Trophoblast cell (in vitro differentiated cells and primary cell): Measurements from ENCODE around the gene RAB13.
"Not testable (repeated sequence)": the region's sequence is repeated elsewhere in the genome, so short reads cannot be mapped to it uniquely, and the experiment has no call there.

Experiments used
- DNase-seq, 2 donors: peaks; one replicate each; pipeline ENCODE4 v3.0.0-alpha.2; 2016
- H2AFZ ChIP-seq: 2 replicates; pipeline ENCODE4 v1.6.1; 2013; ENCODE audit warnings: low read length, moderate library complexity, mild to moderate bottlenecking; ENCODE audit not compliant: insufficient read depth, poor library complexity
- H2AK5ac ChIP-seq: 2 replicates; pipeline ENCODE4 v1.6.1; 2013; ENCODE audit warnings: mild to moderate bottlenecking, low read length
- H2BK120ac ChIP-seq: 2 replicates; pipeline ENCODE4 v1.6.1; 2013; ENCODE audit warnings: low read length, mild to moderate bottlenecking, moderate library complexity; ENCODE audit not compliant: insufficient read depth, poor library complexity
- H2BK12ac ChIP-seq: 2 replicates; pipeline ENCODE4 v1.6.1; 2013; ENCODE audit warnings: mild to moderate bottlenecking, low read length, moderate library complexity
- H2BK5ac ChIP-seq: 2 replicates; pipeline ENCODE4 v1.6.1; 2013; ENCODE audit warnings: low read length, low read depth, moderate library complexity, mild to moderate bottlenecking; ENCODE audit not compliant: poor library complexity
- H3K14ac ChIP-seq: 2 replicates; pipeline ENCODE4 v1.6.1; 2013; ENCODE audit warnings: mild to moderate bottlenecking, low read length
- H3K18ac ChIP-seq: 2 replicates; pipeline ENCODE4 v1.6.1; 2013; ENCODE audit warnings: mild to moderate bottlenecking, low read length
- H3K23ac ChIP-seq: 2 replicates; pipeline ENCODE4 v1.6.1; 2013; ENCODE audit warnings: low read length
- H3K27ac ChIP-seq: 2 replicates; pipeline ENCODE4 v1.5.1; 2013; ENCODE audit warnings: low read depth, mild to moderate bottlenecking, inconsistent platforms, low read length, moderate library complexity
- H3K27me3 ChIP-seq: 2 replicates; pipeline ENCODE4 v1.6.1; 2013; ENCODE audit warnings: inconsistent platforms, mild to moderate bottlenecking, low read length, moderate library complexity; ENCODE audit not compliant: insufficient read depth
- H3K36me3 ChIP-seq, 2 experiments: 1 replicate in 1 of 2; 2 replicates in 1 of 2; pipeline ENCODE4 v1.6.1; 2013; ENCODE audit warnings: low read length in 2 of 2, mild to moderate bottlenecking in 2 of 2, moderate library complexity in 1 of 2; ENCODE audit not compliant: insufficient read depth in 2 of 2, control insufficient read depth in 1 of 2
- H3K4ac ChIP-seq: 2 replicates; pipeline ENCODE4 v1.6.1; 2013; ENCODE audit warnings: low read depth, mild to moderate bottlenecking, low read length, moderate library complexity
- H3K4me1 ChIP-seq, 2 experiments: 1 replicate in 1 of 2; 2 replicates in 1 of 2; pipeline ENCODE4 v1.6.1; 2013; ENCODE audit warnings: low read length in 2 of 2, mild to moderate bottlenecking in 2 of 2, moderate library complexity in 1 of 2; ENCODE audit not compliant: insufficient read depth in 2 of 2, control insufficient read depth in 1 of 2
- H3K4me2 ChIP-seq: 2 replicates; pipeline ENCODE4 v1.6.1; 2013; ENCODE audit warnings: inconsistent platforms, mild to moderate bottlenecking, low read length, moderate library complexity
- H3K4me3 ChIP-seq: 2 replicates; pipeline ENCODE4 v1.5.1; 2013; ENCODE audit warnings: mild to moderate bottlenecking, low read depth, low read length, inconsistent platforms
- H3K79me1 ChIP-seq: one replicate; pipeline ENCODE4 v1.6.1; 2013; ENCODE audit warnings: low read length
- H3K79me2 ChIP-seq: 2 replicates; pipeline ENCODE4 v1.6.1; 2013; ENCODE audit warnings: low read length, mild to moderate bottlenecking; ENCODE audit not compliant: control insufficient read depth, insufficient read depth, poor library complexity
- H3K9ac ChIP-seq: 2 replicates; pipeline ENCODE4 v1.6.1; 2013; ENCODE audit warnings: mild to moderate bottlenecking, low read length
- H3K9me3 ChIP-seq: 2 replicates; pipeline ENCODE4 v1.6.1; 2013; ENCODE audit warnings: low read depth, mild to moderate bottlenecking, control low read depth, inconsistent platforms, low read length; ENCODE audit not compliant: insufficient read depth
- H4K12ac ChIP-seq: 2 replicates; pipeline ENCODE4 v1.6.1; 2013; ENCODE audit warnings: low read depth, mild to moderate bottlenecking, low read length, moderate library complexity
- H4K8ac ChIP-seq: 2 replicates; pipeline ENCODE4 v1.6.1; 2013; ENCODE audit warnings: low read depth, mild to moderate bottlenecking, low read length, moderate library complexity
- H4K91ac ChIP-seq: one replicate; pipeline ENCODE4 v1.6.1; 2013; ENCODE audit warnings: low read depth, mild to moderate bottlenecking, low read length, moderate library complexity
- WGBS: extraction: QIAGEN DNeasy Blood & Tissue Kit; methylation state at CpG from one replicate; pipeline ENCODE4 v1.1.7; 2013; ENCODE audit warnings: missing lambda C conversion rate; ENCODE audit not compliant: insufficient read length, insufficient coverage; ENCODE audit errors: extremely low coverage; 5-methylcytosine and 5-hydroxymethylcytosine counted together

The RAB13 gene

GRCh38 chr1:154000420-154000819 lies 14.3 kb upstream of the RAB13 start:
- H3K79me1 ChIP-seq = no peaks in the 10 kb centered on the region
- no peak overlapping the region for H3K27ac ChIP-seq
- H3K4me1 ChIP-seq = peaks cover 0 to 2% of the 10 kb centered on the region in 2 experiments
- H4K12ac ChIP-seq = no peak overlapping the region
- H4K8ac ChIP-seq = no peak overlapping the region
- no CpG with 5 or more reads among the region's 4 CpGs for WGBS
- H2AFZ ChIP-seq = no peak overlapping the region
- H3K9me3 ChIP-seq = no peaks in the 10 kb centered on the region
- H4K91ac ChIP-seq = no peak overlapping the region
- H2BK5ac ChIP-seq = no peak overlapping the region
- H3K36me3 ChIP-seq = peaks cover 0 to 2% of the 10 kb centered on the region in 2 experiments
- H3K14ac ChIP-seq = no peak overlapping the region
- H2AK5ac ChIP-seq = no peak overlapping the region
- H3K9ac ChIP-seq = no peak overlapping the region
- no peak overlapping the region for H3K4me2 ChIP-seq
- H3K18ac ChIP-seq = no peak overlapping the region
- no peaks in the 10 kb centered on the region for H3K79me2 ChIP-seq
- no peak for DNase-seq
- no peak overlapping the region for H2BK12ac ChIP-seq
- no peak overlapping the region for H3K23ac ChIP-seq
- H3K4ac ChIP-seq = no peak overlapping the region
- no peaks in the 10 kb centered on the region for H3K27me3 ChIP-seq
- no peak overlapping the region for H2BK120ac ChIP-seq
- H3K4me3 ChIP-seq = no peak overlapping the region

- H3K18ac ChIP-seq, H2AK5ac ChIP-seq, H2BK5ac ChIP-seq, H3K9me3 ChIP-seq, H3K4me3 ChIP-seq, H3K14ac ChIP-seq, H3K4me1 ChIP-seq, H2AFZ ChIP-seq, H3K27ac ChIP-seq, H3K79me1 ChIP-seq, H3K79me2 ChIP-seq, H3K4ac ChIP-seq, H3K23ac ChIP-seq, H4K91ac ChIP-seq, DNase-seq, H3K27me3 ChIP-seq, H4K8ac ChIP-seq, H3K9ac ChIP-seq, H2BK12ac ChIP-seq, H2BK120ac ChIP-seq, H4K12ac ChIP-seq, H3K4me2 ChIP-seq: not testable (repeated sequence)
- WGBS = no CpG with 5 or more reads among the region's 10 CpGs
- H3K36me3 ChIP-seq = peaks cover 15 to 18% of the 10 kb centered on the region in 2 experiments
Measured at GRCh38 chr1:153996882-153997281, 10.7 kb upstream of the RAB13 start.

GRCh38 chr1:153995640-153996039 lies 9.5 kb upstream of the RAB13 start:
- Histone ChIP-seq H3K27ac (no peak overlapping the region), H3K18ac (no peak overlapping the region), H4K91ac (no peak overlapping the region), H3K4me1 (no peaks in the 10 kb centered on the region), H3K79me2 (peaks cover 4% of the 10 kb centered on the region), H3K79me1 (peaks cover 2% of the 10 kb centered on the region), H3K9ac (no peak overlapping the region), H3K27me3 (no peaks in the 10 kb centered on the region), H2AFZ (no peak overlapping the region), H2BK120ac (no peak overlapping the region), H3K4ac (no peak overlapping the region), H2BK5ac (no peak overlapping the region), H4K12ac (no peak overlapping the region), H4K8ac (no peak overlapping the region), H3K4me2 (no peak overlapping the region), H3K4me3 (no peak overlapping the region), H3K9me3 (no peaks in the 10 kb centered on the region), H2AK5ac (no peak overlapping the region), H3K23ac (no peak overlapping the region), H2BK12ac (no peak overlapping the region), H3K36me3 (peaks cover 15 to 19% of the 10 kb centered on the region in 2 experiments), H3K14ac (no peak overlapping the region)
- DNase-seq = no peak
- WGBS = no CpG with 5 or more reads among the region's 11 CpGs

GRCh38 chr1:153995202-153995601 lies 9.1 kb upstream of the RAB13 start:
- Histone ChIP-seq H3K14ac (no peak overlapping the region), H3K9ac (no peak overlapping the region), H3K9me3 (no peaks in the 10 kb centered on the region), H4K8ac (no peak overlapping the region), H2BK5ac (no peak overlapping the region), H4K91ac (no peak overlapping the region), H3K18ac (no peak overlapping the region), H2BK120ac (no peak overlapping the region), H3K23ac (no peak overlapping the region), H3K4me1 (no peaks in the 10 kb centered on the region), H3K4me3 (no peak overlapping the region), H2AK5ac (no peak overlapping the region), H3K79me2 (peaks cover 5% of the 10 kb centered on the region), H2AFZ (no peak overlapping the region), H3K4ac (no peak overlapping the region), H4K12ac (no peak overlapping the region), H3K27me3 (no peaks in the 10 kb centered on the region), H3K36me3 (peaks cover 15 to 19% of the 10 kb centered on the region in 2 experiments), H3K4me2 (no peak overlapping the region), H3K79me1 (peaks cover 3% of the 10 kb centered on the region), H3K27ac (no peak overlapping the region), H2BK12ac (no peak overlapping the region)
- no CpG with 5 or more reads among the region's 3 CpGs for WGBS
- no peak for DNase-seq
